Stimulated activated naive CD4-positive, alpha-beta T cell (primary cell): Measurements from ENCODE around the gene PPFIA1.

Experiments used
- DNase-seq, 6 experiments: peaks; one replicate each; lab custom pipeline; 2025; lab: John Stamatoyannopoulos, UW

Gene PPFIA1

DNA sequence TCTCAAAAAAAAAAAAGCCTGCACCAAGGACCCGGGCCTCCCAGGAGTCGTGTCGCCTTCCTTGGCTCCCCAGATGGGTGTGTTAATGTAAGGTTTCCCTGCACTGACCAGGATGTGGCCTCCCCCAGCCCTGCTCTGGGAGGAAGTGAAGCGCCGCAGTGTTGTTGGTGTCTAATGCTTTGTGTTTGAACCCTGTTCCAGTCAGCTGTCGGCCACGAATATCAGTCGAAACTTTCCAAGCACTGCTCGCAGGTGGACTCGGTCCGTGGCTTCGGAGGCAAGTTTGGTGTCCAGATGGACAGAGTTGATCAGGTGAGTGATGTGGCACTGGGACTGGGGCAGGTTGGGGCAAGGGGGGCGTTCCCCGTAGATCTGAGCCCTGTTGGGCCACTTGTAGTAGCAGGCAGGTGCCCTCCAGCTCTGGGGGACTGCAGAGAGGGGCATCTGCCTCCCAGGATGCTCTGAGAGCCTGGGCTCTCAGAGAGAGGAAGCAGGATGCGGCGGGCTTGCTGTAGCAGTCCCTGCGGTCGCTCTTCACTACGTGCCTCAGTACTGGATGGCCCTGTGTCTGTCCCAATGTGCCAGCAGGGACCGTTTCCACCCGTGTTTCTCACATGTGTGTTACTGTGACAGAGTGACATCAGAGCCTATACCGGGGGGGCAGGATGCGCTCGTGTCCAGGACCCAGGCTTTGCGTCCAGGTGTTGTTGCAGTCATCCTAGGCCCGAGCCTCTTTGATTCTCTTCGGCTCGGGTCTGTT lies 144.0 kb downstream of the PPFIA1 start:
- DNase-seq, result no peak

DNA sequence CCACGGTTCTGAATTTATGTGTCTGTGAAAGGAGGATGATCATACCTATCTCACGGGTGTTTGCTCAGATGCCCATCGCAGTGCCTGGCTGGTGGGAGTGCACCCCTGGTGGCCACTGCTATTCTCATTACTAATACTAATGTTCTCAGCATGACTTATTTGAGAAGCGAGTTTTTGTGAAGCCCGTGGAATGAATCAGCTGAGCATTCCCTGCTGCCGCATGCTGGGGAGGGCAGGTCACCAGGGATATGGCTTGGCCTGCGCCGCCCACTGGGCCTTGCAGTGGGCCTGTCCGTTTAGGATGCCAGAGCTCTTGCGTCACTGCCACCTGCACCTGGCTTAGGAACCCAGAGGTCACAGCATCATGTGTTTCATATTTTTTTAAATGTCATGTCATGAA lies 144.7 kb downstream of the PPFIA1 start:
- DNase-seq, result no peak

DNA sequence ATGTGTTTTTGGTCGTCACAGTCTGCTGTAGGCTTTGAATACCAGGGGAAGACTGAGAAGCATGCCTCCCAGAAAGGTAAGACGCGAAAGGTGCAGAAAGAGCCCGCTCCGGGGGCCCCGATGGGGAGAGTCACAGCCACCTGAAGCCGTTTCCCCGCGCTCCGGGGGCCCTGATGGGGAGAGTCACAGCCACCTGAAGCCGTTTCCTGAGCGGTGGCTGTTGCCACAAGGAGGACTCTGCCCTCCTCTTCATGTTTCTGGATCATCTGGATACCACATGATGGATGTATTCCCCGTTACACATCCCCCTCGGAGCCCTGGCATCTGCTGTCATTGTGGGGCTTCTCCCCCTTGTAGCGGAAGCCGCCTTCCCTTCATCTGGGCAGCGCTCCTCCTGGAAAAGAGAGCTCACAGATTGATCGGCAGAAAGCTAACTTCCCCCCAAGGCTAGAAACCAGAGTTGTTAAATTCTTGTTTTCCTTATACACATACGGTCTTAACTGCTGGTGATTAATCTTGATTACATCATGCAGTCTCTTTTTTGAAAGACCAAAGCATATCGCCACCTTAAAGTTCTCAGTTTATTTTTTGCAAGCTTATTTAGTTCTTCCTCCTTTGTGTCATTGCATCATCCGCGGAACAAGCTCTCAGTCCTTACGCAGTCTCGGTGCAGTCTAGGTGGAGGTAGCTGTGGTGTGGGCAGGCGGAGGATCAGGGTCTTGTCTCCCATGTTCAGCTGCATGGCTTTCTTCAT lies 145.3 kb downstream of the PPFIA1 start:
- no peak for DNase-seq

DNA sequence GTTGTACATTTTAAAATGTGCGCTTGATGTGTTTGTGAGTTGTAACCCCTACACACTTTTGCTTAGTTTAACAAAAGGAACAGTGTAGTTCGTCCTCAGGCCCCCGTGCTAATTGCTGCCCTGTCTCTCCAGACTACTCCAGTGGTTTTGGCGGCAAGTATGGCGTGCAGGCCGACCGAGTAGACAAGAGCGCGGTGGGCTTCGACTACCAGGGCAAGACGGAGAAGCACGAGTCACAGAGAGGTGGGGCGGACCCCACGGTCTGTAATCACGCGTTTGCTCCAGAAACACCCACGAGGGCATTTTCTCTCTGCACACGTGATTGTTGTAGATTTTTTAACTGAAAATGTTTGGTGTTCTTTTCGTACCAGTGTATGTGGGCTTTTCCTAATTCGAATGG lies 146.4 kb downstream of the PPFIA1 start:
- no peak for DNase-seq

DNA sequence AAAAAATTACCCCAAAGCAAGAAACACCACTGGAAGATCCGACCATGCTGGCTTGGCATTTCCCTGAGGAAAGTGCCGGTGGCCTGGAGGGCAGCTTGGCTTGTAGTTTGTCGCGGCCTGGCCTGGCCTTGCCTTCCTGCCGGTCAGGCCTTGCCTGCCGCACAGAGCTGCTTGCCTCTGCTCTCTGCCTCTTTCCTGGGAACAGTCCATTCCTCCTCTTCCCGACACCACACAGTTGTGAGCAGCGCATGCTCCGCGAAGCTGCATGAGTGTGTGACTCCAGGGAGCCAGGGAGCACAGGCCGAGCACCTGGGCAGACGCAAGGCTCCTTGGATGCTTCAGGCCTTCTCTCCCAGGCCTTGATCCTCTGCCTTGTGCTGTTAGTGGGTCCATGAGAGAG lies 147.6 kb downstream of the PPFIA1 start:
- DNase-seq, result no peak

DNA sequence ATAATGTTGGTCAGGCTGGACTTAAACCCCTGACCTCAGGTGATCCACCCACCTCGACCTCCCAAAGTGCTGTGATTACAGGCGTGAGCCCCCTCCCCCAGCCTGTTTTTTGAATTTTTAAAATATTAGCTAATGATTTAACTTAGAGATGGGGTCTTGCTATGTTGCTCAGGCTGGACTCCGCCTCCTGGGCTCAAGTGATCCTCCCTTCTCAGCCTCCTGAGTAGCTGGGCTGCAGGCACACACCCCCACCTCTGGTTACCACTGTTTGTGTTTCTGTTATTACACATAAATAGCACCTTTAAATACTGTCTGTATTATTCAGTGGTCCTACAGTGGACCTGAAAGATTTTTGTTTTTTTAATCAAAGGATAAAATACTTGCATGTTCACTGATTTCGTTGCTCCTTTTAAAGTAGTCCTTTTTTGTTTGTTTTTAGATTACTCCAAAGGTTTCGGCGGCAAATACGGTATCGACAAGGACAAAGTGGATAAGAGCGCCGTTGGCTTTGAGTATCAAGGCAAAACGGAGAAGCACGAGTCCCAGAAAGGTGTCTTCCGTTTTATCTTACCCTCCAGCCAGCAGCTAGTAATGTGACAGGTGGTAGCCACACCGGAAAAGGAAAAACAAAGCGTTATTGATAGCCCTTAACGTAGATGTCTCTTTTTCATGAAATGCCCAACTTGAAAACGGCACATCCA lies 149.0 kb downstream of the PPFIA1 start:
- no peak for DNase-seq

DNA sequence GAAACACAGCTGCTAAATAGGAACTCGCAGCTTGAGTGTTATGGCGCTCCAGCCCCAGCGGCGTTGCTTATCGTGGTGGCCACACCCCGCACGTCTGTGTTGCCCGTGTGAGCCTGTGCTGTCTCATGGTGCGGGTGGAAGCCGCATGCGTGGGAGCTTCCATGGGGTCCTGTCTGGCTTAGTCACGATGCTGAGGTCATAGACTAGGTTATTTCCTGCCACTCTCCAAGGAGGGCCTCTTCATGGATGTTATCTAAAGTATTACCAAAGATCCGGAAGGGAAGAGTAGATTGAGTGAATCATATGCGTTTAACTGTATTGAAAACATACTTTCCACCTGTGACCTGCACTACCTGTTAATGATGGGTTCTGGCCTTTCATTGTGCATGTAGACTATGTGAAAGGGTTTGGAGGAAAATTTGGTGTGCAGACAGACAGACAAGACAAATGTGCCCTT lies 149.5 kb downstream of the PPFIA1 start:
- DNase-seq, result no peak

DNA sequence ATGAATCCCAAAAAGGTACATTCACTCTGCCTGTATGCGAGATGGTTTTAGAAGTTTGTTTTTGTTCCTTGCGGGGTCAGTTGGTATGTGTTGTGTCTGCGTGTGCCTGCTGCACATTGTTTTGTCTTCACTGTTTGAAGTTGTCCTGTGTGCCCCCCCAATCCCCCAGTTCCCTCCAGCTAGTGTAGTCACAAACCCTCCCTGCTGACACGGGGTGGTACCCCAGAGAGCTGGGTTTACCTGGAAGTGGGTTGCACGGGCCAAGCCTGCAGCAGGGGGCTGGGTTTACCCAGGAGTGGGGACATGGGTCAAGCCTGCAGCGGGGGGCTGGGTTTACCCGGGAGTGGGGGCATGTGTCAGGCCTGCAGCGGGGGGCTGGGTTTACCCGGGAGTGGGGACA lies 150.0 kb downstream of the PPFIA1 start:
- DNase-seq, result no peak

DNA sequence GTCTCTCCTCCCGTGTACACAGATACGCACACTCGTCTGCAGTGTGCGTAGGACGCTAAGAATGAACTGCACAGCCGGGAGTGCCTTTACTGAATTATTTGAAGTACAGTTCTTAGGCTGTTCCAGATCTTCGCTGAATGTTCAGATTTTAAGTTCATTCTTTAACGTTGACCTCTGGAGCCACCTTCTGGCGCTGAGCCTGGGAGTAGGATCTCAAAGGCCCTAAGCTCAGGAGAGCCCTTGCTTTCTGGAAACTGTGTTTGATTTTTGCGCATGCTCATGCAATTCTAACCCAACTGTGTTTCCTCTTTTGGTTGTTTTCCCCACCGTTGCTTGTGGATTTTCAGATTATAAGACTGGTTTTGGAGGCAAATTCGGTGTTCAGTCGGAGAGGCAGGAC lies 150.6 kb downstream of the PPFIA1 start:
- DNase-seq, result no peak

DNA sequence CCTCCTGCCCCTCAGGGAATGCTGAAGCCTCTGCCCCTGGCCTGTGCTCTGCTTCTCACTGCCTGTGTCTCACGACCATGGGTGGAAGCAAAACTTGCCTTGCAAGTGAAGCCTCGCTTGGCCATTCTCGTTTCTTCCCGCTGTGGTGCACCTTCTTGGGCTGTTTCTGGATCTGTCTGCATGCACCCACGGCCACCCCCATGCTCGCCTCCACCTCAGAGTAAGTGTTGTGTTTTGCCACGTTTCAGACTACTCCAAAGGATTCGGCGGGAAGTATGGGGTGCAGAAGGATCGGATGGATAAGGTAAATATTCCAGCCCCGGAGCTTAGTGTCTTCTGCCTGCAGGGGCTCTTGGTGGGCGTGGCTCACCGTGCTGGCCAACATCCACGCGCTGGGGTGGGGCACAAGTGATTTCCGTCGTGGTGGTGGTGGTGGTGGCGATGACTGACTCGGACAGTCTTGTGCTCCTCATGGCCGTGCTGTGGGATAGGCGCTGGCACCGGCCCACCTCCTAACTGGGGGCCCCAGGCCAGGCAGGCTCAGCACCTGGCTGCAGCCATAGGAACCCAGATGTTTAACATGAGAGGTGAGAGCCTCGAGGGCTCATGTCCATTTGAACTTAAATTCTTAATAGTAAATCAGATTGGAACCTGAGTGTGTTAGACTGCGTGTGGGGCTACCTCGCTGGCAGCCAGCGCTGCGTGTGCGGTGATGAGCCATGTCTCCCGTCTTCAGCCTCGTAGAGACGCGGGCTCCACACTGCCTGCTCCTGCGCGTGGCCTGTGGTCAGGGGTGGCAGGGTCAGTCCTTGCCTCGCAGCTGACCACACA lies 152.4 kb downstream of the PPFIA1 start:
- DNase-seq, result no peak

DNA sequence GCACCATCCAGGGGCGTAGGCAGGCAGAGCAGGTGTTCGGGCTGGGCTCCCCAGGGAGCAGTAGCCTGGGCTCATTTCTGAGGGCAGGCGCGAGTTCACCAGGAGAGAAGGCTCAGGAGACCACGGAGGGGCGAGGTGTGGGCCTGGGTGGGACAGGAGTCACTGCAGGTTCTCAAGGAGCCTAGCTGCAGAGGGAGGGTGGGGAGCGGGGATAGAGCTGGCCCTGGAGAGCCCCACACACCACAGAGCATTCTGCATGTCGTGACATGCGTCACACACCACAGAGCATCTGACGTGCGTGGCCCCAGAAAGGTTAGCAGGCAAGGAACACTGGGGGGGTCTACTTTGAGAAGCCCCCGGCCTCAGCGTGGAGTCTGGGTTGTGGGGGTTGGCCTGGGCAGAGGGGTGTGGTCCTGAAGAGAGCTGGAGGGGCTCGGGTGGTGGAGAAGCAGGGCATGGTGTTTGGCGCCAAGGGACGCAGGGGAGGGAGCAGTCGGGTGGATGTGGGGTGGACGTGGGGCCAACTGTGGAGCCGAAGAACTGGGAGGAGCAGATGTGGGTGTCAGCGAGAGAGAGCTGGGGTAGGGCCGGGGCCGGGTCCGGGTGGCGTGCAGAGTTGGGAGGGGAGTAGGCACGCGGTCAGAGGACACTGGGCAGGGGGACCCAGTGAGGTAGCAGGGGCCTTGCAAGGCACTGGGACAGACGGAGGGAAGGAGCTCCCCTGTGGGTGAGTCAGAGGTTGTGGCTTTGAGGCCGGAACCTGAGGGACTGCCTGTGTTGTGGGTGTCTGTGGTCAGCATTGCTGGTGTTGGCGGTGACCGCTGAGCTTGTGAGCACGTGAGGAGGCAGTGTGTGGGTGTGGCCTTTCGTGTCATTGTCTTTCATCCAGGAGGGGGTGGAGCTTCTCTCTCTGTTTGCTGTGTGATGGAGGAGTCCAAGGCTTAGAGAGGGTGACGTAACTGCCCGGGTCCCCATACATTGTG lies 153.3 kb downstream of the PPFIA1 start:
- DNase-seq, result no peak

DNA sequence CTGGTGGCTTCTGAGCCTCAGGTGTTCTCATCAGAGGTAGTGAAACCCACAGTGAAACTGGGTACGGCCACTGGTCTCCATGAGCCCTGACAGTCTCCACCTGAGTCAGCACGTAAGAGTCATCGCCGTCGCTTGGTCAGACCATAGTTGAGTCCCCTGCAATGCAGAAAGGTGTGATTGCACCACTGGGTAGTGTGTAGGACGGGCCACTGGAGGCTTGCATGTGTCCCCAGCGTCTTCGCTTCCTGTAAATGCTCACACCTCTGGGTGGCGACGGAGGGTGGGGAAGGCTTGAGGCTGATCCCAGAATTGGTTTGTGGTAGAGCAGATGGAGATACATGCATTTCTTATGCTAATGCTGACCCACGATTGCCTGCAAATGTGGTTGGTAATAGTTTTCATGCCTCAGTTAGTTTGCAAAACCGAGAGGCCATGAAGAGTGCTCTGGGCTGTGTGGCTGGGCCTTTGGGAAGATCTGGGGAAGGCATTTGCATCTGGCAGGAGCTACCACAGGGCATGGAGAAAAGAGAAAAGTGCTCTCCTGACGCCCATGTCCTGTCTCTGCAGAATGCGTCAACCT lies 154.4 kb downstream of the PPFIA1 start:
- DNase-seq, result no peak

DNA sequence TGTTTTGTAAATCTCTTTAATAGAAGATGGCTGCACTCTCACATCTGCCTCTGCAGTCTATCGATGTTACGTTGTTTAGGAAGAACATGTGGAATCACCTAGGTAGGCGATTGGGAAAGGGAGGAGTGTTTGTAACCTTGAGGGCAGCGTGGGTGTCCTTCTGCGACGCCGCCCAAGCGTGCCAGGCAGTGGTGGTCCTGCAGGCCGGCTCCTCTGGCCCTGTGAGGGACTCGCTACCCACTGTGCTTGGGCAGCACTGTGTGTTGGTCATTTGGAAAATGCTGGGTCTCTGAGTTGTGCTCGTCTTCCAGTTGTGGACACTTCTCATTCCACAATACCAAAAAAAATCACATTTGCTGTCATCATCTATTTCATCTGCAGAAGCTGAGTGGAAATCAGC lies 156.9 kb downstream of the PPFIA1 start:
- no peak for DNase-seq

DNA sequence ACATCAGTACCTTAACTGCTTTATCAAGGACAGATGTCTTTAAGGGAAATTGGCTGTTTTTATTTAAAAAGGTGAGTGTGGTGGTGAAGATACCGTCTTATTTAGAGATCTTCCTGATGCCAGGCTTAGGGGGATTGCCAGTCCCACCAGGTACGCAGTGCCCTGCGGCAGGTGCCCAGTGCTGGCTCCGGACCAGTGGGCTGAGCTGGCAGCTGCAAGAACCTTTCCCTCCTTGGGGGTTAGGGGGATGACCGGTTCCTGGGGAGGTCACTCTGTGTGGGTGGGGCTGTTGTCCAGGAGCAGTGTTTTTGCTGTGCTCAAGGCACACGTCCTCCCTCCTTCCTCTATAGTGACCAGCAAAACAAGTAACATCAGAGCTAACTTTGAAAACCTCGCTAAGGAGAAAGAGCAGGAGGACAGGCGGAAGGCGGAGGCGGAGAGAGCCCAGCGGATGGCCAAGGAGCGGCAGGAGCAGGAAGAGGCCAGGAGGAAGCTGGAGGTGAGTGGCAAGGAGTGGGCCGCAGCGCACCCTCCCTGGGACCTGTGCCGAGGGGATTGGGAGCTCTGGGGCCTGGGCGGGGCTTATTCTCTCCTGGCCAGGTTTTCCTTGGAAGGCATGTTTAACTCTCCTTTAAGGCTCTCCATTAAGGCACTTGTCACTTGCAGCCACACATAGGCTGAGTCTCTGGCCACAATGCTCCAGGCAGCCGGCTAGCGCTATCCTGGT lies 158.4 kb downstream of the PPFIA1 start:
- no peak for DNase-seq

DNA sequence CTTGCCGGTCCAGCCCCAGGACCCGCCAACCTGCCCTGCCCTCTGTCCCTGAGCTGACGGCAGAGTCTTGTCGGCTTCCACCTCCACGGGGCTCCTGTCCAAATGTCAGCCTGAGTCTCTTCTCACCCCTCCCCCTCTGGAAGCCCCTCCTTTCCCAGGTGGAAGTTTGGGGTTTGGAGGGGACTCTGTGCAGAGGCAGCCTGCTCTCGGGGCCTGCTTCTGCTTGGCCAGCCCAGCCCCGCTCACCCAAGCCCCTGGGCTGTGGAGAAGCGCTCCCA lies 158.9 kb downstream of the PPFIA1 start:
- DNase-seq, result no peak

DNA sequence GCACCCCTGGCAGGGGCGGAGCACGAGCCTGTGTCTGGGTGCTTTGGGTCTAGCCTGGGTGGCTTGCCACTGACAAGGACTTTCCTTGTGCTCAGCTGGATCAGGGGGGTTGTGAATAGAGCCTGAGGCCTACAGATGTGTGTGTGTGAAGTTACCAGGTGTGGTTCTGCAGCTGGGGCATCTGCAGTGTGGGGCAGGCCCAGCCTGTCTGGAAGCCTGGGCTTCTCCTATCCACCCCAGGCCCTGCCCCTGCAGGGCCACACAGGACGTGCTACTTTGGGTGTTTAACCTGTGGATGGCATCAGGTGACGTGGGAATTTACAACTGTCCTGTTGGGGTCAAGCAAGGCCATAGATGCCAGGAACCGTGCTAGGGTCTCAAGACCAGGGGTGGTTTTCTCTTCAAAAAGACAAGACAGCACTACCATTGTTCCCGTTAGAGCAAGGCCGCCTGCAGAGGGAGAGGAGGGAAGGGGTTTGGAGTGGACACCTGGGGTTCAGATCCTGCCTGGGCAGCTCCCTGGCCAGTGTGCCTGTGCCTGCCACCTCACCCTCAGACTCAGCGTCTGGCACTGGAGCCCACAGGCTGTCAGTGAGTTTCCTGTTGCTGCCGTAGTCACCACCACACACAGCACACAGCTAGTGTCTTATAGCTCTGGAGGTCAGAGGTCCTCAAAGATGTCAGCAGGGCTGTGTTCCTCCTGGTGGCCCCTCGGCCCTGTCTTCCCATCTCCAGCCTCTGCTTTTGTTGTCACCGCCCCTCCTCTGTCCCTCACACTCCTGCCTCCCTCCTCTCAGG lies 159.4 kb downstream of the PPFIA1 start:
- no peak for DNase-seq

DNA sequence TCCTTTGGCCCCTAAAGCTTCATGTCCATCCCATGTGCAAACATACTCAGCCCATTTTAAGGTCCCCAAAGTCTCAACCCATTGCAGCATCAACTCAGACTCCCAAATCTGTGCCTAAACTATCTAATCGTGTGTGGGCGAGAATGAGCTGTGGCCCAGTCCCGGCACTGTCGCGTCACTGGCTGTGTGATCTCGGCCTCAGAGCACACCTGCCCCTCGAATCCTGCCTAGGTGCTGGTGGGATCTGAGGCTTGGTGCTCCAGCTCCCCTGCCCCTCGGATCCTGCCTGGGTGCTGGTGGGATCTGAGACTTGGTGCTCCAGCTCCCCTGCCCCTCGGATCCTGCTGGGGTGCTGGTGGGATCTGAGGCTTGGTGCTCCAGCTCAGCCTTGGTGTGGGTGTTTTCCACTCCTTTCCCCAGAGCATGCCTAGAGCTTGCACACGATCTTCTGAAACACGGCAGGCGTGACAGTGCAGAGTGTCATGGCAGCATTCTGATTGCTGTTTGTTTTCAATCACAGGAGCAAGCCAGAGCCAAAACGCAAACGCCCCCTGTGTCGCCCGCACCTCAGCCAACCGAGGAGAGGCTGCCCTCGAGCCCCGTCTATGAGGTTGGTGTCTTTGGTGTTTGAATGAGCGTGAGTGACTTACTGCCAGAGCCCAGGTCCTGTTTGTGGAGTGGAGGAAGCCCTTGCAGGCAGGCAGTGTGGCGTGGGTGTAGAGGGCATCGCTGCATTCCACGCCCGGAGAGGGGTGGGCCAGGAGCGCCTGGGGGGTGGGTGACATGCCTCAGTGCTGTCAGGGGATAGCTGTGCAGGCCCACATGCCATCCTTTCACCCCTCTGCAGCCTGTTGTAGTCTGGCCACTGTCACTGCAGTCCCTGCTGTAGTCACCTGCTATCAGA lies 160.4 kb downstream of the PPFIA1 start:
- no peak for DNase-seq

DNA sequence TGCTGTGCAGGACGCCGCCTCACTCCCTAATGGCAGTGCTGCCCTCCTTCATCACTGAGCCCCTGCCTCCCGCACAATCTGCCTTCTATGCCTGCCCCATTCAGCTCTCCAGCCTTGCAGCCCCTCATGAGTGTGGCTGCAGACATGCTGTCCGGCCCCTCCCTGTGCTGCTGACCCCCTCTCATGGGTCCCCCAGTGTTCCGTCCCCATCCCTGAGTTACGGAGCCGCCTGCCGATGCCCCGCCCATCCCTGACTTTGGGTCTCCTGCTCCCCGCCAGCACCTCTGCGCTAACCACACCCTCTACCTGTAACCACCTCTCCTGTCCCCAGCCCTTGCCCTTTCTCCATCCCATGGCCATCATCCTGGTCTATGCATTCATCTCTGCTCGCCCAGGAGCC lies 161.1 kb downstream of the PPFIA1 start:
- DNase-seq, result no peak
